GM04503 (cell line): ENCODE measurements around the gene OR52E1.

Experiments
- DNase-seq: peaks from one replicate; pipeline ENCODE4 v3.0.0-alpha.2; 2012; ENCODE audit warnings: low read depth

Gene OR52E1

DNA sequence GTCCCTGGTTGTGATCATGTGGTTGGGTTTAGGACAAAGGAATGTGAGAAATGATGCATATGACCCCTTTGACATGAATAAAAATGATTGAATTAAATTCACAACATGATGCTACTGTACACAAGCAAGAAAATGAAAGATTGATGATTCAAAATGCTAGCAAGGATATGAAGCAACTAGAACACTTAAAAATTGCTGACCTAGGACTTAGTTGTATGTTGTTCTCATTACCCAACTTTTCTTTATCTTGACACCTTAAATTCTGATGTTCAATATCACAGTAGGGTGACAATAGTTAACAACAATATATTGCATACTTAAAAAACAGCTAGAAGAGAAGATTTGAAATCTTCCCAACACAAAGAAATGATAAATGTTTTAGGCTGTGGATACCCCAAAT lies 48.2 kb downstream of the OR52E1 start:
- DNase-seq = no peak

GRCh38 chr11:5118893-5119292 lies 49.5 kb downstream of the OR52E1 start:
- DNase-seq = no peak
